ENCODE data around the gene HNRNPH3. TPM values are rescaled to one million over a fixed set of nuclear protein-coding genes. Genes with fewer than 3 reads are reported as not detected.

HNRNPH3 gene
- total RNA-seq, 1 experiment from 2014 or later = 244 TPM

GRCh38 chr10:68346774-68347173 is 14.9 kb downstream of the HNRNPH3 start:
- no peak overlapping the region for H2BK120ac ChIP-seq (ENCODE audit: low read depth, low read length, poor library complexity, severe bottlenecking)
- H4K20me1 ChIP-seq (ENCODE audit: control insufficient read depth, insufficient read depth, insufficient read length) = no peaks in the 10 kb centered on the region
- H3K4me1 ChIP-seq (ENCODE audit: insufficient read depth, low read length) = no peaks in the 10 kb centered on the region
- Mint-ChIP-seq H3K4me3 (no peak overlapping the region; a peak in 1 of 5 replicates), H3K27ac (no peak overlapping the region), H3K36me3 (ENCODE audit: insufficient read depth in 1 of 3, low read depth in 3 of 3) (peaks cover 11 to 52% (median 31%) of the 10 kb centered on the region in 3 experiments; a peak in 6 of 7 replicates), H3K9me3 (no peaks in the 10 kb centered on the region), H3K4me1 (peaks cover 6% of the 10 kb centered on the region in 2 experiments; a peak in 2 of 4 replicates), H3K27me3 (ENCODE audit: low read depth) (no peaks in the 10 kb centered on the region)
- no peak overlapping the region for H2BK5ac ChIP-seq (ENCODE audit: insufficient read length, low read length)
- H3K23me2 ChIP-seq (ENCODE audit: insufficient read length, low read depth, low read length, poor library complexity, severe bottlenecking) = no peaks in the 10 kb centered on the region
- H2BK12ac ChIP-seq (ENCODE audit: insufficient read length, low read depth, low read length) = no peak overlapping the region
- no peak overlapping the region for H2AK5ac ChIP-seq (ENCODE audit: insufficient read length, low read length)
- no peak overlapping the region for H3K4me2 ChIP-seq (ENCODE audit: insufficient read depth, insufficient read length, low read length)
- DNase-seq = no peak
- H3T11ph ChIP-seq (ENCODE audit: low read length) = no peak overlapping the region
- TF ChIP-seq CTCF (conservative IDR thresholded peaks at IDR 0.05) = no peak
- no peak overlapping the region for H2BK20ac ChIP-seq (ENCODE audit: low read depth, low read length, poor library complexity, severe bottlenecking)
- no peak overlapping the region for H3K14ac ChIP-seq (ENCODE audit: insufficient read depth, low read length)
- H2BK15ac ChIP-seq (ENCODE audit: low read depth, low read length) = no peak overlapping the region
- no peaks in the 10 kb centered on the region for H3K79me1 ChIP-seq (ENCODE audit: insufficient read depth, low read depth, low read length, poor library complexity, severe bottlenecking)
- no peak overlapping the region for H4K8ac ChIP-seq (replicated peaks; ENCODE audit: insufficient read length, low read depth, low read length)
- H4K91ac ChIP-seq (ENCODE audit: insufficient read length, low read depth, low read length) = no peak overlapping the region
- H2AFZ ChIP-seq (ENCODE audit: low read length) = no peak overlapping the region
- H3K9me3 ChIP-seq (ENCODE audit: control insufficient read depth, low read depth, low read length) = no peaks in the 10 kb centered on the region
- no peak overlapping the region for H3K27ac ChIP-seq (ENCODE audit: insufficient read length, low read depth, low read length)
- WGBS (ENCODE audit: extremely low coverage, insufficient read length, low lambda C conversion rate) = no CpG with 5 or more reads among the region's 4 CpGs
- no peak overlapping the region for H3K9ac ChIP-seq (ENCODE audit: extremely low read depth, insufficient read length, low read length)
- H3K27me3 ChIP-seq (ENCODE audit: insufficient read depth, low read length) = no peaks in the 10 kb centered on the region
- H3K56ac ChIP-seq (ENCODE audit: insufficient read length, low read depth, low read length) = no peak overlapping the region
- H3K4ac ChIP-seq (ENCODE audit: low read depth, low read length) = no peak overlapping the region
- no peak overlapping the region for H3K23ac ChIP-seq (ENCODE audit: insufficient read length, low read depth, low read length)
- no peak overlapping the region for H4K5ac ChIP-seq (ENCODE audit: insufficient read length, low read depth, low read length)
- no peaks in the 10 kb centered on the region for H3K79me2 ChIP-seq (ENCODE audit: insufficient read depth, low read length)
- H3K18ac ChIP-seq (ENCODE audit: insufficient read length, low read depth, low read length) = no peak overlapping the region

All from H9 (cell line).